GM12873 (cell line): Measurements from ENCODE around the gene TPST2.

Experiments
- TF ChIP-seq, protein P1 (sequence below): IDR thresholded peaks from 2 replicates; pipeline ENCODE4 v1.5.1; 2012; ENCODE audit warnings: low read depth, mild to moderate bottlenecking, moderate library complexity, low read length, control low read depth; ENCODE audit not compliant: insufficient read depth; ENCODE audit errors: missing control alignments

Gene TPST2

DNA sequence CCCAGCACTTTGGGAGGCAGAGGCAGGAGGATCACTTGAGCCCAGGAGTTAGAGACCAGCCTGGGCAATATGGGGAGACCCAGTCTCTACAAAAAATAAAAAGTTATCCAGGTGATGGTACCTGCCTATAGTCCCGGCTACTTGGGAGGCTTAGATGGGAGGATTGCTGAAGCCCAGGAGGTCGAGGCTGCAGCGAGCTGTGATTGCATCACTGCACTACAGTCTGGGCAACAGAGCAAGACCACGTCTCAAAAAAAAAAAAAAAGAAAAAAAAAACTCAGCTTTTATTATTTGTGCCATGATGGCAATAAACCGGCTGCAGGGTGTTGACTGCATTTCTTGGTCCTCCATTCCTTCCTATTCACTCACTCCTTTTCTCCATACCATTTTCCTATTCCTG lies 44.1 kb downstream of the TPST2 start:
- TF ChIP-seq, protein P1, sequence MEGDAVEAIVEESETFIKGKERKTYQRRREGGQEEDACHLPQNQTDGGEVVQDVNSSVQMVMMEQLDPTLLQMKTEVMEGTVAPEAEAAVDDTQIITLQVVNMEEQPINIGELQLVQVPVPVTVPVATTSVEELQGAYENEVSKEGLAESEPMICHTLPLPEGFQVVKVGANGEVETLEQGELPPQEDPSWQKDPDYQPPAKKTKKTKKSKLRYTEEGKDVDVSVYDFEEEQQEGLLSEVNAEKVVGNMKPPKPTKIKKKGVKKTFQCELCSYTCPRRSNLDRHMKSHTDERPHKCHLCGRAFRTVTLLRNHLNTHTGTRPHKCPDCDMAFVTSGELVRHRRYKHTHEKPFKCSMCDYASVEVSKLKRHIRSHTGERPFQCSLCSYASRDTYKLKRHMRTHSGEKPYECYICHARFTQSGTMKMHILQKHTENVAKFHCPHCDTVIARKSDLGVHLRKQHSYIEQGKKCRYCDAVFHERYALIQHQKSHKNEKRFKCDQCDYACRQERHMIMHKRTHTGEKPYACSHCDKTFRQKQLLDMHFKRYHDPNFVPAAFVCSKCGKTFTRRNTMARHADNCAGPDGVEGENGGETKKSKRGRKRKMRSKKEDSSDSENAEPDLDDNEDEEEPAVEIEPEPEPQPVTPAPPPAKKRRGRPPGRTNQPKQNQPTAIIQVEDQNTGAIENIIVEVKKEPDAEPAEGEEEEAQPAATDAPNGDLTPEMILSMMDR, result no peak

DNA sequence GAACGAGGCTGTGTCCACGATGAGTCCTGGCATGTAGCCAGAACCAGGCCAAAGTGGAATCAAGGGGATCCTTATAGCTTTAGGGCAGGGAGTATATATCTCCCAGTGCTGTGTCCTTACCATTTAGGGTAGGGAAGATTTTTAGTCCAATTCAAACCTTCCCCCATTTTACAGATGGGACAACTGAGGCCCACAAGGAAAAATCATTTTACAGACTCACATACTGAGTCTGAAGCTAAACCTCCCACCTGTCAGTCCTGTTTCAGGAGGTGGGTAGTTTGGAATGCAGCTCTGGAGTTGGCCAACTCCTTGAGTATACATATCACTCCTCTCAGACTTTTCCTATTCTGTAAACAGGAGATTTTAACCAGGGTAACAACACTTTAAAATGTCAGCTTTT lies 44.5 kb downstream of the TPST2 start:
- TF ChIP-seq, protein P1, result no peak

DNA sequence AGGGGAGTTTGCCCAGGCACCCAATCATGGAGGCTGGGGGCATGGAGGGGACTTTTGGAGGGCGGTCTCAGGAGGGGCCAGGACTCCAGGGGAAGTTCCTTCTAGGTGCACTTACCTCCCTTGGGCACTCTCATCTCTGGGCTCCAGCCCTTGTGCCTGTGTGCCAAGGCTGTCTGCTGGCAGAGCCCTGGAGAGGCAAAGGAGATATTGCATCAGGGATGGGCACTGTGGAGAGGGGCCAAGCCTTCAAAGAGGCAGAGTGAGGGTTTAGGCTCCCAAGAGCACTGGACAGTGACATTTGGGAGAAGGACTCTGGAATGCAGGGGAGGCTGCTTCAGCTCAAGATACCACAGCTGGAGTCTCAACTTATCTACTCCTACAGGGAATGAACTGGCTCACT lies 45.4 kb downstream of the TPST2 start:
- TF ChIP-seq, protein P1, result no peak

DNA sequence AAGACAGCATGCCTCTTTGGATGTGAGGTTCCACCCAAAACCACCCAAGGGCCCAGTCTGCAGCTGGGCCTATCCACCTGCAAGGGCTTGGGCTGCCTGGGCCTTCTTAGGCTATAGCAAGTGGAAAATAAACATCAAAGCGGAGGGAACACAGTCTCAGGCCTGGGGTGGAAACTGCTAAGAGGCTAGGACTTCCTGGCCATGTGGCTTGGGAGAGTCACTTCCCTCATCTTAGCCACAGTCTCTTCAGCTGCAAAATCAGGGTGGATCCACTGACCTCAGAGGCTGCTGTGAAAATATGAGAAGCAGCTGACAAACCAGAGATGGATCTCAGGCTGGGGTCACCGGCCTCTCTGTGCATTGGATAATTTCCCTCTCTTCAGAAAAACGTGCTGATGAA lies 47.1 kb downstream of the TPST2 start:
- TF ChIP-seq, protein P1, result no peak

DNA sequence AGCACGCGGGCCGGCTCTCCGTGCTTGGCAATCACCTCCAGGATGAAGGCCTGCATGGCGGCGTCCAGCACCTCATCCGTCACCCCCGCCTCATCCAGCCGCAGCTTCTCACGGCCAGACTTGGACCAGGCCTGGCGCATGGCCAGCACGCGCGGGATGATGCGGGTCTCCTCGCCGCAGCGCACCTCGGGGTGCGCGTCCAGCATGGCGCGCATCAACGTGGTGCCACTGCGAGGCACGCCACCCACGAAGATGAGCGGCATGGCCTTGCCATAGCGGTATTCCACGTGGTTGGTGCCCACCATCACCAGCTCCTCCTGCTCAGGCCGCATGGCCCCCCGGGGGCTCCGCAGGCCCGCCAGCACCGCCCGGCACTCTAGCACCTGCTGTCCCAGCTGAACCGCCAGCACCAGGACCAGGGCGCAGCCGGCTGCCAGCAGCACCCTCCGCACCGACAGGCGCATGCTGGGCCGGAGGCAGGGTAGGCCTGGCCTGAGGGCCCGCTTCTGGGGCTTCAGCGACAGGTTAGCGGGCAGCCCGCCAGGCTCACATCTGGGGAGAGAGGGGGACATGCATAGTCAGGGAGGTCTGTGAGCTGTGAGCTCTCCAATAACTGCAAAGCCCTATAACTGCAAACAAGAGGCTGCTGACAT lies 48.6 kb downstream of the TPST2 start:
- TF ChIP-seq, protein P1, result no peak

DNA sequence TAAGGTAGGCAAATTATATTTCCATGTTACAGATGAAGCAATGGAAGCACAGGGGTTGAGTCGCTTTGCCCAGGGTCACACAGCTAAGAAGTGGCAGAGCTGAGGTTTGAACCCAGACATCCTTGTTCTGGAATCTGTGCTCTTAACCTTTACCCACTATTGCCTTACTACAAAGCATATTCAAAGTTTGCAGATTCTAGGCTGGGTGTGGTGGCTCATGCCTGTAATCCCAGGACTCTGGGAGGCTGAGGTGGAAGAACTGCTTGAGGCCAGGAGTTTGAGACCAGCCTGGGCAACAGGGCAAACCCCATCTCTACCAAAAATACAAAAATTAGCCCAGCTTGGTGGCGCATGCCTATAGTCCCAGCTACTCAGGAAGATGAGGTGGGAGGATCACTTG lies 49.8 kb downstream of the TPST2 start:
- TF ChIP-seq, protein P1, result no peak

DNA sequence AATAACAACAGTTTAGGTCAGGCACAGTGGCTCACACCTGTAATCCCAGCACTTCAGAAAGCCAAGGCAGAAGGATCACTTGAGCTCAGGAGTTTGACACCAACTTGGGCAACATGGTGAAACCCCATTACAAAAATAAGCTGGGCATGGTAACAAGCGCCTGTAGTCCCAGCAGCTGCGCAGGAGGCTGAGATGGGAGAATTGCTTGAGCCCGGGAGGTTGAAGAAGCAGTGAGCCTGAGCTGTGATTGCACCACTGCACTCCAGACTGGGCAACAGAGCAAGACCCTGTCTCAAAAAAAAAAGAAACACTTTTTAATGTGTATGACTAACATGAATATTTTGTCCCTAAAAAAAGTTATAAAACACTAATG lies 53.2 kb downstream of the TPST2 start:
- TF ChIP-seq, protein P1, result no peak
